GM18951 (cell line): ENCODE results near the gene RPS5.

Source experiments
- POLR2A ChIP-seq: IDR thresholded peaks from 4 replicates; pipeline ENCODE4 v1.6.1; 2011; ENCODE audit warnings: mild to moderate bottlenecking; ENCODE audit not compliant: insufficient read length, insufficient read depth; ENCODE audit errors: extremely low read depth
- in situ Hi-C: fragments of 300-500 bp; cut with MboI; formaldehyde crosslinking; loops from one replicate; pipeline ENCODE4 v1.12.0; 2022; ENCODE audit warnings: low sequenced_read_pairs, mixed read lengths, inconsistent platforms; ENCODE audit not compliant: unreplicated experiment

The RPS5 gene

DNA sequence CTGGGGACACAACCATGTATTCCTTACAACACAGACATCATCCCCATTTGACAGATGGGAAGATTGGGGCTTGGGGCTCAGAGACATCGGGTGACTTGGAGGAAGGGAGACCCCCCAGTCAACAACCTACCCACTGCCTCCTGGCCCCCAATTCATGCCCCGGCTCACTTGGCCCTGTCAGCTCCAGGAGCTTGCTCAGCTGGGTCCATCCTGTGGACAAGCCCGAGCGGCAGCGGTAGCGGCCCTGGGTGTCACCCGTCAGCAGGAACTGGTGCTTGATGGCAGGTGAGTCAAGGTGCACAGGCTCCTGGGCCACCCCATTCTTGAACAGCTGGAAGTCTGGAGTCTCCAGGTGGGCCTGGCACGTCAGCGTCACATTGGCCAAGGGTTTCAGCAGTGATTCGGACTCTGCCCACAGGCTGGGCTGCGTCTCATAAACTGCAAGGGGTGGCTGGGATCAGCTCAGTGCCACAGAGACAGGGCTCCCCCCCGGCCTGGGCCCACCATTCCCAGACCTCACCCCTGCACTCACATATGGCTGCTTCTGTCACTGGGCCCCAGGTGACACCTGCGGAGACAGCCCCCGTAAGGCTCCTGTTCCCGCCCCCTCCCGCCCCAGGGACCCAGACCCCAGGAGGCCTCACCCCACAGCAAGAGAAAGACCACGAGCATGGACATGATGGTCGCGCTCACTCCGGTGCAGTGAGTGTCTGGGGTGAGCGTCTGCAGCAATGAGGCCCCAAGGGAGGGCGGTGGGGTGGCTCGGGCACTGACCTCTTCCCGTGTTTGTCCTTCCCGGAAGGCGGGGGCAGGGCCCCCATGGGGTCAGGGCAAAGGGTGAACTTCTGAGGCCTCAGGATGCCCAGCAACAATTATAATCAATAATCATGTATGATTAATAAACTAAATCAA is 34.1 kb upstream of the RPS5 start, which contains the start of gene A1BG:
Gene A1BG (minus strand): TSS at position 733 of the 912 bp plus-strand sequence. CDS start 55 bp downstream, at position 678.
- in situ Hi-C loops = no loop called here
- TF ChIP-seq POLR2A = no peak

DNA sequence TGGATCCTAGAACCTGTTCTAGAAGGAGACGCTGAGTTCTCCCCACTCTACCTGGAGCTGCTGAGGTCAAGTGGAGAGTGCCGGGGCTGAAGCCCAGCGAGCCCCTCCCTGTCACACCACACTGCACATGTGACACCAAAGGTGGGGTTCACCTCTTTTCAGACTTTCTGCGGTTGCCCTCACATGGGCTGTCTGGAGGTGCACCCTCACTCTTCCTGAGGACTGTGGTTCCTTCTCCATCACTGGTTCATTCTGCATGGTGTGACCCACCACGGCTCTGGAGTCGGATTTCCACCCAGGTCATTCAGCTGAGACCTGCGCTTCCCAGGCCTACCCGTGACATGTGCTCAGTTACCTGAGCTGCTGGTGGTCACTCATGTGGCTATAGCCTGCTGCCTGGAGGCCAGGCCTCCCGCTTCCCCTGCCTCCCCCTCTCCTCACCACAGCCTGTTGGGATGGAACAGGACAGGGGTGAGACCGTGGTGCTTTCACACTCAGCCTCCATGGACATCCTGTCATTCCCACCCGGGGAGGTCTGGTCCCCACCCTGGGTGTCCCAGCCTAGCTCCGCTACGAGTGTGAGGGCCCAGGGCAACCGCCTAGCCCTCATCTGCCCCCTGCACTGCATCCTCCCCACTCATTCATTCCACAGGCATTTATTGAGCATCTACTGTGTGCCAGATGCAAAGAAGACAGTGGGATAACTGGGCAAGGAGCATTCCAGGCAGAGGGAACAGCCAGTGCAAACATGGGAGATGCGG is 33.2 kb upstream of the RPS5 start:
- TF ChIP-seq POLR2A = no peak
- in situ Hi-C loops = no loop called here

DNA sequence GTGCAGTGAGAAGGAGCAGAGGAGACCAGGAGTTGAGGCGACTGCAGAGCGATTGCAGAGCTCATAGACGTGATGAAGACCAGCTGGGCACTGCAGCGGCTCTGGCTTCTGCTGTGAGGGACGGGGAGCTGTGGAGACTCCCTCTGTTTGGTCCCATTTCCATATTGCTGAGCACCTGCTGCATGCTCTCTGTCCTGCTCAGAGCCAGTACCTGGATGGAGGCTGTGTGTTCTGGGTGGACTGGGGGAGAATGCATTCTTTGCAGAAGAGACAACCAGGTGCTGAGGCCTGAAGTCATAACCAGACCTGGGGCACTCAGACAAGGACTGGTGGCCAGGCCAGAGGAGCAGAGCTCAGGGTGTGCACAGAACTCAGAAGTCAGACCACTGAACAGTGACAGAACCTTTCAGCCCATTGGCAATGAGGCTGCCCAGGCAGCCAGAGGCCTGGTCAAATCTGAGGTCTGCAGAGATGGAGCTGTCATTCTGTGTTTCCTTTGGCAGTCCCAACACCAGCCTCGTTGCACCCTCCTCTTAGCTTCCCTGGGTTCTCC is 32.5 kb upstream of the RPS5 start:
- in situ Hi-C loops = no loop called here

DNA sequence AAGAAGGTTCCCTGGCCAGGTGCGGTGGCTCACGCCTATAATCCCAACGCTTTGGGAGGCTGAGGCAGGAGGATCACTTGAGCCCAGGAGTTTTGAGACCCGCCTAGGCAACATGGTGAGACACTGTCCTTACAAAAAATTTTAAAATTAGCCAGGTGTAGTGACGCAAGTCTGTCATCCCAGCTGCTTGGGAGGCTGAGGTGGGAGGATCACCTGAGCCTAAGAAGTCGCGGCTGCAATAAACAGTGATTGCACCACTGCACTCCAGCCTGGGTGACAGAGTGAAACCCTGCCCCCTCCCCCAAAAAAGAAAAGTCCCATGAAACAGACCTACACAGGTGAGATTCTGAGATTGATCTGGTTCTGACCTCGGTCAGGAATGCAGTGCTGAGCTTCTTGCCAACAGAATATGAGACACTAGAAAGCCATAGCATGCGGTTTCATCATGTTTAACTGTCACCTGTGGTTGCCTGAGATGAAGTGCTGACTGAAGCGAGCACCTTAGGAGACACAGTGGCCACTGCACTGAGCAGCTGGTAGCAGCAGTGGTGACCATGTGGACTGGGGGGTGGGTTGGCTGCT is 31.8 kb upstream of the RPS5 start:
- in situ Hi-C loops = no loop called here
- no peak for TF ChIP-seq POLR2A

More for the DNA sequence above, 32.5 kb upstream of the RPS5 start:
- TF ChIP-seq POLR2A = no peak

DNA sequence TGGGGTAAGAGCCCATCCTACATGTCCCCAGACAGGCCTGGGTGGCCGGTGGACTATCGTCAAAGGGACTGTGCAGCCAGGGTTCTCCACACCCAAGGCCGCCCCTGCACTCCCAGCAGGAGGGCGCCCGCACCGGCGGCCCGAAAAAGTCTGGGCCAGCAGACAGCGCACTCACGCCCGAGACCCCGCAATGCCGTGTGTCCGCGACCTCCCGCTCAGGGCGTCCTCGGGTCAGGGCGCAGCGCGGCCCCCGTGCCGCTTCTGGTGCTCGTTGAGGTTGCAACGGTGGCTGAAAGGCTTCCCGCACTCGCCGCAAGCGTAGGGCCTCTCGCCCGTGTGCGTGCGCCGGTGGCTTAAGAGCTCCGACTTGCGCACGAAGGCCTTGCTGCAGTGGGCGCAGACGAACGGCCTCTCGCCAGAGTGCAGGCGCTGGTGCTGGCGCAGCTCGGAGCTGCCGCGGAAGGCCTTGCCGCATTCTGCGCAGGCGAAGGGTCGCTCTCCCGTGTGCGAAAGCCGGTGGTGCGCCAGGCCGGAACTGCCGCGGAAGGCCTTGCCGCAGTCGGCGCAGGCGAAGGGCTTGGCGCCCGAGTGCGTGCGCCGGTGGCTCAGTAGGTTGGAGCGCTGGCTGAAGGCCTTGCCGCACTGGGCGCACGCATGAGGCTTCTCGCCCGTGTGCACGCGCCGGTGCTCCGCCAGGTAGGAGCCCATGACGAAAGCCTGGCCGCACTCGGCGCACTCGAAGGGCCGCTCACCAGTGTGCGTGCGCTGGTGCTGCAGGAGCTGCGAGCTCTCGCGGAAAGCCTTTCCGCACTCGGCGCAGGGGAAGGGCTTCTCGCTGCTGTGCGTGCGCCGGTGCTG is 30.9 kb upstream of the RPS5 start:
- TF ChIP-seq POLR2A = peak; percentile 20

DNA sequence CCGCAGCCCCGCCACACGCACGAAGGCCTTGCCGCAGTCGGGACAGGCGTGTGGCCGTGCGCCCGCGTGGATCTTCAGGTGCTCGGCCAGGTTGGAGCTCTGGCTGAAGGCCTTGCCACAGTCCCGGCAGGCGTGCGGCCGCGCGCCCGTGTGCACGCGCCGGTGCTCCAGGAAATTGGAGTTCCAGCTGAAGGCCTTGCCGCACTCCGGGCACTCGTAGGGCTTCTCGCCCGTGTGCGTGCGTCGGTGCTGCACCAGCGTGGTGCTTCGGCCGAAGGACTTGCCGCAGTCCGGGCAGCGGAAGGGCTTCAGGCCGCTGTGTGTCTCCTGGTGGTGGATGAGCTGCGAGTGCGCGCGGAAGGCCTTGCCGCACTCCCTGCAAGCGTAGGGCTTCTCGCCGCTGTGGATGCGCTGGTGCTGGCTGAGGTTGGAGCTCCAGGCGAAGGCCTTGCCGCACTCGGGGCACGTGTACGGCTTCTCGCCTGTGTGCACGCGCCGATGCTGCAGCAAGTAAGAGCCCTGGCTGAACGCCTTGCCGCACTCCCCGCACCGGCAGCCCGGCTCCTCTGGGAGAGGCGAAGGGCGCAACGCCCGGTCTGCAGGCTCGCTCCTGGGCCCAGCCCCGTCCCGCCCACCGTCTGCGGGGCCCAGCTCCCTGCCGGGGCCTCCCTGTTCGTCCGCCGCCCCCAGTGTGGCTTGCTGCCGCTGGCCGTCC is 30.1 kb upstream of the RPS5 start:
- in situ Hi-C loops = no loop called here

More for the DNA sequence above, 30.9 kb upstream of the RPS5 start:
- in situ Hi-C loops = no loop called here

DNA sequence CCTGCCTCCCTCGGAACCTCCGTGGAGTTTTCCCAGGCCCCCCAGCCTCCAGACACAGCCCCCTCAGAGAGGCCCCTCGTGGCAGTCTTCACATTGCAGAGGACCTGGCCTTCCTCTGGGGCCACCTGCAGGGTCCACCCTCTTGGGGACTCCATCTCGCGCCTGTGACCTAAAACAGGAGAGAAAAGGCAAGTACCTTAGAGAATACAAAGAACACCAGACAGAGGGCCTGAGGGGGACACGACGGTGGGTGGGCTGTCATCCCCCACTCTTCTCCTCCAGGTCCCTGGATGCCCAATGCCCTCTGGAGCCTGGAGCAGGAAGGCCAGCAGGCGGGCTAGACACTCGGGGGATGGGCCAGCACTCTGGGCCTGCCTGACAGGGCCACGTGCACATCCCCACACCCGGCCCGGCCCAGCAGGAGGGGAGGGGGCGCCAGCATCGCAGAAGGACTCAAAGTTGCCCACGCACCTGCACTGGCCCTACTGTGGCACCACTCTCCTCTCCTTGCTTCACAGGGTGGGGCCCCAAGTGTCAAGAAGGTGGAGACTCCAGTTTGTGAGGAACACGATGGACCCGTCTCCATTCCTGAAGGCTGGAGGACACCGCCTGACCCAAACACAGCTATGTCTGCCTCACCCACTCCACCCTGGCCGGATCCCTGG is 29.5 kb upstream of the RPS5 start:
- in situ Hi-C loops = no loop called here
- TF ChIP-seq POLR2A = no peak

More for the DNA sequence above, 30.1 kb upstream of the RPS5 start:
- TF ChIP-seq POLR2A = no peak

DNA sequence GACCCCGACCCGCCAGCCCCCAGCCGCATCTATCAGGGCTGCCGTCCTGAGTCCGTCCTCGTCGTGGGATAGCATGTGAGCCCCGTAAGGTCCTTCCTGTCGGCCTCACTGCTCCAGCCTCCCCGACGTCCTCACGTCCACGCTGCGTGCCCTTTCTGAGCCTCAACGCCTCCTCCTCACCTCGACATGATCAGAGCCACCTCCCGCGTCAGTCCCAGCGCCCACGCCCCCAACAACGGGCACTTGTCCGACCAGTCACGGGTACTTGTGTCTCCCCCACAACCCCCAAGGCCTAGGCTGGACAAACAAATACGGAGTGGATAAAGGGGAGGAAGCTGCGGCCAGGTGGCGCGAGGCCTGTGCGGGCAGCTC is 25.2 kb upstream of the RPS5 start:
- TF ChIP-seq POLR2A = no peak
- in situ Hi-C loops = no loop called here

DNA sequence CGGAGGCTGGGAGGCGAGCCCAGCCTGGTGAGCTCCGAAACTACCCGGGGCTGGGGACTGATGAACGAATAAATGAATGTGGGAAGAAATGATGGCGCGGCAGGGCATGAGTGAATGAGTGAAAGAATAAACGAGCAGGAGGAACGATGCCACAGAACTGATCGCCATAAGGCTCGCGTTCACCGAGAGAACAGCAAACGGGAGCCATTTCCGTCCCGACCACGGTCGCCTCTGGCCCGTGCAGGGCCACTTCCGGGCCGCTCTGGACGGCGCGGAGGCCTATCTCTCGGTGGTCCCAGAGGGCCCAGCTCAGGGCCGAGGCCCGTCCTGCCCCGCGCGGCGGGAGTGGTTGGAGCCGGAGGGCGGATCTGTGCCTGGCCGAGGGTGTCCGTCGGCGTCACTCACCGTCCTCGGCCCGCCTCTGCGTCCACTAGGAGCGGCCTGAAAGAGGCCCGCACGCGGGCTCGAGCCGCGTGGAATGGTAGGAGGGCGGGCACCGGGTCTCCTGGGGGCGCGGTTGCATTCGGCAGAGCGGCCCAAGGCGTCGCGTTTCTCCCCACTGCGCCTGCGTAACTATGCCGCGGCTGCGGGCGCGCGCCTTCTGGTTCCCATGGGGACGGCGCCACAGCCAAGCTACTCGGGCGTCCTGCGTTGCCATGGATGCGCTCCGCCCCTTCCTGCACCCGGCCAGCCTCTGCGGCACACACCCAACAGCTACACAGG is 24.6 kb upstream of the RPS5 start, which contains the start of gene ZNF497:
Gene ZNF497 (minus strand): TSS at position 480 of the 723 bp plus-strand sequence. CDS start 5,116 bp downstream, outside the sequence.
- in situ Hi-C loops = no loop called here

DNA sequence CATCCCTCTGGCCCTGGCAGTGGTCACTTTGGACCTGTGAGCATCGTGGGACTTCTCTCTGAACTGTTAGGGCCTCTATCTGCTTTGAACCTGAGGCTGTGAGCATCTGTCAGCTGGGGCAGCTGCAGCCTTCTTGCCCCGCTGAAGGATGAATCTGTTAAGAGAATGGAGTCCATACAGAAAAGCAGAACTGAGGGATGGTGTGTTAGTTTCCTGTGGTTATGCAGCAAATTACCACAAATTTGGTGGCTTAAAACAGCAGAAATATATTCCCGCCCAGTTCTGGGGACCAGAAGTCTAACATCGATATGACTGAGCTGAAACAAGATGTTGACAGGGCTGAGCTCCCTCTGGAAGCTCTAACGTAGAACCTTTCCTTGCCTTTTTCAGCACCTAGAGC is 22.9 kb upstream of the RPS5 start:
- no peak for TF ChIP-seq POLR2A
- in situ Hi-C loops = no loop called here

More for the DNA sequence above, 24.6 kb upstream of the RPS5 start, which contains the start of gene ZNF497:
- peak; percentile 84 for TF ChIP-seq POLR2A
